ENCODE results near the gene ROR1.

ROR1 gene

GRCh38 chr1:63974966-63975365 lies 201.1 kb downstream of the ROR1 start:
- no peak overlapping the region for H3K4me3 ChIP-seq (ENCODE audit: low read depth, low read length)
- no peak for DNase-seq (ENCODE audit: low read depth)
- TF ChIP-seq, protein P1, sequence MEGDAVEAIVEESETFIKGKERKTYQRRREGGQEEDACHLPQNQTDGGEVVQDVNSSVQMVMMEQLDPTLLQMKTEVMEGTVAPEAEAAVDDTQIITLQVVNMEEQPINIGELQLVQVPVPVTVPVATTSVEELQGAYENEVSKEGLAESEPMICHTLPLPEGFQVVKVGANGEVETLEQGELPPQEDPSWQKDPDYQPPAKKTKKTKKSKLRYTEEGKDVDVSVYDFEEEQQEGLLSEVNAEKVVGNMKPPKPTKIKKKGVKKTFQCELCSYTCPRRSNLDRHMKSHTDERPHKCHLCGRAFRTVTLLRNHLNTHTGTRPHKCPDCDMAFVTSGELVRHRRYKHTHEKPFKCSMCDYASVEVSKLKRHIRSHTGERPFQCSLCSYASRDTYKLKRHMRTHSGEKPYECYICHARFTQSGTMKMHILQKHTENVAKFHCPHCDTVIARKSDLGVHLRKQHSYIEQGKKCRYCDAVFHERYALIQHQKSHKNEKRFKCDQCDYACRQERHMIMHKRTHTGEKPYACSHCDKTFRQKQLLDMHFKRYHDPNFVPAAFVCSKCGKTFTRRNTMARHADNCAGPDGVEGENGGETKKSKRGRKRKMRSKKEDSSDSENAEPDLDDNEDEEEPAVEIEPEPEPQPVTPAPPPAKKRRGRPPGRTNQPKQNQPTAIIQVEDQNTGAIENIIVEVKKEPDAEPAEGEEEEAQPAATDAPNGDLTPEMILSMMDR (conservative IDR thresholded peaks at IDR 0.05; ENCODE audit: low read depth, low read length): no peak

DNA sequence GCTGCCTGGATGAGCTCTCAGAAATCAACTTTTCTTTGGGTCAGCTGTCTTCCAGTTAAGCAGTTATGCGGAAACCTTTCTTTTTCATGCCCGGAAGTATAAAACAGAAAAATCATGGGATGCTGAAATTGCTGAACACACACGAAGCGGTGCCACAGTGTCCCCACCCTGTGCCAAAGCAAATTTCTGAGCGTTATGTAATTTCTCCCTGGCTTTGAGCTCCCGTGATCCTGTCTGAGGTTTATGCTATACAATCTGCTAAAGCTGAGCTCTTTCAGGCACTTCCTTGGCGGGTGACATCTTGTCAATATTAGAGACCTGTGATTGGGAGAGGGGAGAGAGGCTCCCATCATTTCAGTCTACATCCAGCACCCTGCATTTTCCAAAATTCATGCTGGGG lies 201.7 kb downstream of the ROR1 start:
- TF ChIP-seq, protein P1 (conservative IDR thresholded peaks at IDR 0.05; ENCODE audit: low read depth, low read length): no peak
- no peak for DNase-seq (ENCODE audit: low read depth)

GRCh38 chr1:63976006-63976405 lies 202.2 kb downstream of the ROR1 start:
- no peak overlapping the region for H3K4me3 ChIP-seq (ENCODE audit: low read depth, low read length)
- TF ChIP-seq, protein P1 (conservative IDR thresholded peaks at IDR 0.05; ENCODE audit: low read depth, low read length): no peak
- no peak for DNase-seq (ENCODE audit: low read depth)

More for the DNA sequence above, 201.7 kb downstream of the ROR1 start:
- no peak overlapping the region for H3K4me3 ChIP-seq (ENCODE audit: low read depth, low read length)

GRCh38 chr1:63977466-63977865 lies 203.6 kb downstream of the ROR1 start:
- DNase-seq (ENCODE audit: low read depth): no peak
- TF ChIP-seq, protein P1 (conservative IDR thresholded peaks at IDR 0.05; ENCODE audit: low read depth, low read length): no peak
- no peak overlapping the region for H3K4me3 ChIP-seq (ENCODE audit: low read depth, low read length)

DNA sequence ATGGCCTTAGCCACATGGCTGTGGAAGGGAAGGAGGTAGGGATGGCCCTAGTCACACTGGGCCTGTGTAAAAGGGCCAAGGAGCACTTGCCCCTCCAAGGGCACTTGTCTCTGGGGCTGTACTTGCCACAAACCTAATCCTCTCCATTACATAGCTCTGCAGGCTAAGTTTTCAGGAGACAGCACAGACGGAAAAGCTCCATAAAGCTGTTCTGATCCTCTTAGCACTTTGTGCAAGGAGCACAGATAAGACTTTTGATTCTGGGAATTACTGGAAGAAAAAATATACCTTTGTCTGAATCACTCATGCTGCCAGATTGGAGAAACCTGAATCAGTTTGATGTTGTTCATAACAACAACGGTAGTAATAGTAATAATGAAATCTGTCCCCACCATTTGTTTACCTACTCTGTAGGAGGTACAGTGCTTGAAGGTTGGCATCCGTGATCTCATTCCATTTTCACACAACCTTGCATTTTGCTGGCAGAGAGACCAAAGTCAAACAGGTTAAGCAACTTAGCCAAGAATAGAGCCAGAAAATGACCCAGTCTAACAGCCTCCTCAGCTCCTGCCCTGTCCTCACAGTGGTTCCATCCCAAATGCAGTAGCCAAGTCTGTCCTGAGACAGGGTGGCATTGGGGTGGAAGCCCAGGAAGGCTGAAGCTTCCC lies 207.1 kb downstream of the ROR1 start:
- no peak for DNase-seq (ENCODE audit: low read depth)
- TF ChIP-seq, protein P1 (conservative IDR thresholded peaks at IDR 0.05; ENCODE audit: low read depth, low read length): no peak
- H3K4me3 ChIP-seq (ENCODE audit: low read depth, low read length): no peak overlapping the region

DNA sequence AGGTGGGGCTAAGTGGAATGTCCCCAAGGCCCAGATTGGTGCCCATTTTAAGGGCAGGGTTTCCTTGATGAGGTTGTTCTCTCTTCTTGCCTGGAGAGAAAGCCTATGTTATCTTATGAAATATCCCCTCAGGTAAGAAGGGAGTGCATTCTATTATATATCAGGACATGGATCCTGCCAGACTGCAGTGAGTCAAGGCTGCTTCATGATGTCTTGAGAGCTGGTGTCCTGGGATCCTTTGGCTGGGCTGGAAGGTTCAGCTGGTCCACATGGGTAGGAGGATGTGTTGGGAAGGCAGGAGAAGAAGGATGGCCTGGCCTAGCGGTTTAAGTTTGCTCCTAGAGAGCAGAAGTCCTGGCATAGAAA lies 207.6 kb downstream of the ROR1 start:
- no peak for DNase-seq (ENCODE audit: low read depth)
- TF ChIP-seq, protein P1 (conservative IDR thresholded peaks at IDR 0.05; ENCODE audit: low read depth, low read length): no peak
- no peak overlapping the region for H3K4me3 ChIP-seq (ENCODE audit: low read depth, low read length)

GRCh38 chr1:63982201-63982600 lies 208.4 kb downstream of the ROR1 start:
- no peak for DNase-seq (ENCODE audit: low read depth)
- TF ChIP-seq, protein P1 (conservative IDR thresholded peaks at IDR 0.05; ENCODE audit: low read depth, low read length): no peak
- H3K4me3 ChIP-seq (ENCODE audit: low read depth, low read length): no peak overlapping the region

Measured in choroid plexus epithelial cell (primary cell).